Stimulated activated CD4-positive, alpha-beta T cell treated with anti-CD3 and anti-CD28 coated beads, Interleukin-2, amount 100 ng/mL, for 48 hours (primary cell): Measurements from ENCODE around the gene PPAT.
"Not testable (repeated sequence)": the region's sequence is repeated elsewhere in the genome, so short reads cannot be mapped to it uniquely, and the experiment has no call there.

Experiments used
- DNase-seq, 2 donors: peaks; one replicate each; pipeline ENCODE4 v3.0.0-alpha.2; 2020

Gene PPAT

GRCh38 chr4:56372774-56373173 is 62.6 kb downstream of the PPAT start:
- no peak for DNase-seq

GRCh38 chr4:56371426-56372220 is 63.8 kb downstream of the PPAT start:
- no peak for DNase-seq

GRCh38 chr4:56370377-56370776 is 65.0 kb downstream of the PPAT start:
- no peak for DNase-seq

GRCh38 chr4:56362981-56363380 is 72.4 kb downstream of the PPAT start:
- not testable (repeated sequence) for DNase-seq

- DNase-seq, result no peak
Measured at GRCh38 chr4:56360071-56360470, 75.3 kb downstream of the PPAT start.

GRCh38 chr4:56356650-56357049 is 78.8 kb downstream of the PPAT start:
- no peak for DNase-seq

GRCh38 chr4:56348576-56348975 is 86.8 kb downstream of the PPAT start:
- no peak for DNase-seq

- DNase-seq, result no peak
Measured at GRCh38 chr4:56345458-56345857, 90.0 kb downstream of the PPAT start.
